Measurements from ENCODE around the gene LRRC8B. TPM values are rescaled to one million over a fixed set of nuclear protein-coding genes. Genes with fewer than 3 reads are reported as not detected.

Gene LRRC8B
- total and polyA plus RNA-seq, 2 experiments from 2014 or later = 4.6 to 5.1 TPM

DNA sequence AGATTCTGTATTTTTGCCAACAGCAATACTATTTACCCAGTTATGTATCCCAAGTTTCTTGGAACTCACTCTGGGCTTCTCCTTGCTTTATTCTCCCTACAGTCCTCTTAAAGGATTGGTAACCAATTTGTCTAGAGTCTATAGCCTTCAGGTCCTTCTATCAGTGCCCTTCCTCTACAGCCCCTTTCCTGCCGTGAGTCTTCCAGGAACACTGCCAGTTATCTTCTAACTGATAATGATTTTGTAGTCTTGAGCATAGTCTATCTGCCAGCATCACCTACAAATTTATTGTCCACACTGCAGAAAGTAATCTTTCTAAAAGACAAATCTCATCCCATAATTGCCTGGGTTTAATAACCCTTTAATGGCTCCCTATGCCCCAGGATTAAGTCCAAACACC, 8.2 kb downstream of the LRRC8B start:
- no peaks in the 10 kb centered on the region for H3K9me2 ChIP-seq (replicated peaks; ENCODE audit: insufficient read depth)
- H3K27me3 ChIP-seq = no peaks in the 10 kb centered on the region
- TF ChIP-seq, protein P1, sequence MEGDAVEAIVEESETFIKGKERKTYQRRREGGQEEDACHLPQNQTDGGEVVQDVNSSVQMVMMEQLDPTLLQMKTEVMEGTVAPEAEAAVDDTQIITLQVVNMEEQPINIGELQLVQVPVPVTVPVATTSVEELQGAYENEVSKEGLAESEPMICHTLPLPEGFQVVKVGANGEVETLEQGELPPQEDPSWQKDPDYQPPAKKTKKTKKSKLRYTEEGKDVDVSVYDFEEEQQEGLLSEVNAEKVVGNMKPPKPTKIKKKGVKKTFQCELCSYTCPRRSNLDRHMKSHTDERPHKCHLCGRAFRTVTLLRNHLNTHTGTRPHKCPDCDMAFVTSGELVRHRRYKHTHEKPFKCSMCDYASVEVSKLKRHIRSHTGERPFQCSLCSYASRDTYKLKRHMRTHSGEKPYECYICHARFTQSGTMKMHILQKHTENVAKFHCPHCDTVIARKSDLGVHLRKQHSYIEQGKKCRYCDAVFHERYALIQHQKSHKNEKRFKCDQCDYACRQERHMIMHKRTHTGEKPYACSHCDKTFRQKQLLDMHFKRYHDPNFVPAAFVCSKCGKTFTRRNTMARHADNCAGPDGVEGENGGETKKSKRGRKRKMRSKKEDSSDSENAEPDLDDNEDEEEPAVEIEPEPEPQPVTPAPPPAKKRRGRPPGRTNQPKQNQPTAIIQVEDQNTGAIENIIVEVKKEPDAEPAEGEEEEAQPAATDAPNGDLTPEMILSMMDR (IDR thresholded peaks at IDR 0.05; ENCODE audit: poor library complexity) = no peak
- TF ChIP-seq EZH2 (IDR thresholded peaks at IDR 0.05; ENCODE audit: borderline replicate concordance) (no peak), EZH2phosphoT487 (IDR thresholded peaks at IDR 0.05; ENCODE audit: low read depth, severe bottlenecking, unreplicated experiment) (no peak)
- H2AFZ ChIP-seq = no peak overlapping the region
- H3K4me1 ChIP-seq (ENCODE audit: insufficient read depth) = no peaks in the 10 kb centered on the region
- H3K4me2 ChIP-seq = no peak overlapping the region
- no peaks in the 10 kb centered on the region for H3K36me3 ChIP-seq (replicated peaks; ENCODE audit: insufficient read depth, low read depth)
- no peak for DNase-seq (ENCODE audit: low spot score)
- no peaks in the 10 kb centered on the region for H3K9me3 ChIP-seq (ENCODE audit: low read depth)
- WGBS (ENCODE audit: low lambda C conversion rate, missing lambda C conversion rate) = 72% methylated on average over 1 of the region's 1 CpG
- no peak overlapping the region for H3K4me3 ChIP-seq
- no peaks in the 10 kb centered on the region for H4K20me1 ChIP-seq (ENCODE audit: insufficient read depth, poor library complexity, severe bottlenecking)
- peaks cover 7% of the 10 kb centered on the region for H3K79me2 ChIP-seq
- H3K27ac ChIP-seq = no peak overlapping the region

DNA sequence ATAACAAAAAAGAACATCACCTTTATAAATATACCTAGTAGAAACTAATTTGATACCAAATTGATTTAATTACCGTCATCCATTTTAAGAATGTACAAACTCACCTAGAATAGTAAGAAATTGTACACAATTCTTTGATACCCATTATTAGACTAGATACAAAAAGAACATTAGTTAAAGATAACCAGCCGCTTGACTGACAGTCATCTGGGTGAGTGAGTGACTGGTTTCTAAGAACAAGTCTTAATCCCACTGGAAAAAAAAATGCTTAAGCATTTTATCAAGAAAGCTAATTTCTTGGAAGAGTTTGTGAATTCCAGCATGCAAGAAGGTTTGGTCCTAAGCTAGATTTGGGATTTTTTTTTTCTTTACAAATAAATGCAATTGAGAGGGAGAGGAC, 10.9 kb downstream of the LRRC8B start:
- WGBS (ENCODE audit: low lambda C conversion rate, missing lambda C conversion rate) = 99% methylated on average over 2 of the region's 2 CpGs

DNA sequence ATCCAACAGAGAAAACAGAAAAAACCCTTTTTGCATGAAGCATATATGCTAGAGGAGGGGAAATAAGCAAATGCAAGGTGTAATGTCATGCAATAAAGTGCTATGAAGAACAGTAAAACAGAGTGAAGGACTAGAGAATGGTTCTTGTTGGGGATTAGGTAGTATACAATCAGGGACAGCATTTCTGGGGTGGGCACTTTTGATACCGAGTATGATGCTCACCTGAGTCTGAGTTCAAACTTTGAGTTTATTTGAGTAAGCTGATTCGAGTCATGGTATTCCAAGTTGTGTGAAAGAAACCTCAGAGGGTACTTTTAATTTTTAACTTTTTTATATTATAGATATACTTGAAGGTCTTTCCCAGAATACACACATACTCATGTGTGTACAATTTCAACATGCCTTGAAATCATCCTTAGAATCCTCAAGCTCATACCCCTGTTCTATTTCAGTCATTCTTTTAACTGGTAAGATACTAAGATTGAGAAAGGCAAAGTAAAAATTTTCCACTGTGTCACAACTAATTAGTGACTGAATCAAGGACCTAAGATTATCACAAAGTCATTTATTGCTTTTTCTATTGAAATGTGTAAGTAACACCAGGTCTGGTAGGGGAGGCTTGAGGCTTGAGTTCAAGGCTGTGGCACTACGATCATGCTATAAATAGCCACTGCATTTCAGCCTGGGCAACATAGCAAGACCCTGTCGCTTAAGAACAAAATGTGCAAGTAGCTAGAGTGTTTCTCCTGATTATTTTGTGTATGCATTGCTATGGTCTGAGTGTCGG, 12.1 kb downstream of the LRRC8B start:
- Histone ChIP-seq H3K9me2 (replicated peaks; ENCODE audit: insufficient read depth) (no peaks in the 10 kb centered on the region), H2AFZ (no peak overlapping the region), H3K9me3 (ENCODE audit: low read depth) (no peaks in the 10 kb centered on the region), H3K36me3 (replicated peaks; ENCODE audit: insufficient read depth, low read depth) (no peaks in the 10 kb centered on the region), H3K4me3 (no peak overlapping the region), H3K79me2 (peaks cover 5% of the 10 kb centered on the region), H3K27me3 (no peaks in the 10 kb centered on the region), H3K4me1 (ENCODE audit: insufficient read depth) (no peaks in the 10 kb centered on the region), H4K20me1 (ENCODE audit: insufficient read depth, poor library complexity, severe bottlenecking) (no peaks in the 10 kb centered on the region), H3K27ac (no peak overlapping the region), H3K4me2 (no peak overlapping the region)
- no peak for DNase-seq (ENCODE audit: low spot score)
- TF ChIP-seq EZH2 (IDR thresholded peaks at IDR 0.05; ENCODE audit: borderline replicate concordance) (no peak), EZH2phosphoT487 (IDR thresholded peaks at IDR 0.05; ENCODE audit: low read depth, severe bottlenecking, unreplicated experiment) (no peak)
- TF ChIP-seq, protein P1 (IDR thresholded peaks at IDR 0.05; ENCODE audit: poor library complexity) = no peak
- 96% methylated on average over 5 of the region's 5 CpGs for WGBS (ENCODE audit: low lambda C conversion rate, missing lambda C conversion rate)

More for the DNA sequence above, 10.9 kb downstream of the LRRC8B start:
- no peak for DNase-seq (ENCODE audit: low spot score)
- Histone ChIP-seq H2AFZ (no peak overlapping the region), H3K4me2 (no peak overlapping the region), H3K79me2 (peaks cover 7% of the 10 kb centered on the region), H3K27ac (no peak overlapping the region), H3K9me3 (ENCODE audit: low read depth) (no peaks in the 10 kb centered on the region), H3K4me3 (no peak overlapping the region), H3K36me3 (replicated peaks; ENCODE audit: insufficient read depth, low read depth) (no peaks in the 10 kb centered on the region), H3K27me3 (no peaks in the 10 kb centered on the region), H3K9me2 (replicated peaks; ENCODE audit: insufficient read depth) (no peaks in the 10 kb centered on the region), H3K4me1 (ENCODE audit: insufficient read depth) (no peaks in the 10 kb centered on the region), H4K20me1 (ENCODE audit: insufficient read depth, poor library complexity, severe bottlenecking) (no peaks in the 10 kb centered on the region)
- no peak for TF ChIP-seq EZH2 (IDR thresholded peaks at IDR 0.05; ENCODE audit: borderline replicate concordance)
- TF ChIP-seq, protein P1 (IDR thresholded peaks at IDR 0.05; ENCODE audit: poor library complexity) = no peak
- TF ChIP-seq EZH2phosphoT487 (IDR thresholded peaks at IDR 0.05; ENCODE audit: low read depth, severe bottlenecking, unreplicated experiment) = no peak

All from hepatocyte (in vitro differentiated cells).